ENCODE measurements around the gene EXOG. TPM values are rescaled to one million over a fixed set of nuclear protein-coding genes. Genes with fewer than 3 reads are reported as not detected.

Gene EXOG
- total and polyA plus RNA-seq, 2 of the 13 experiments (the other 11 are each of a cell fraction or from before 2014, with no cell fraction given) = 5.5 to 9.5 TPM

DNA sequence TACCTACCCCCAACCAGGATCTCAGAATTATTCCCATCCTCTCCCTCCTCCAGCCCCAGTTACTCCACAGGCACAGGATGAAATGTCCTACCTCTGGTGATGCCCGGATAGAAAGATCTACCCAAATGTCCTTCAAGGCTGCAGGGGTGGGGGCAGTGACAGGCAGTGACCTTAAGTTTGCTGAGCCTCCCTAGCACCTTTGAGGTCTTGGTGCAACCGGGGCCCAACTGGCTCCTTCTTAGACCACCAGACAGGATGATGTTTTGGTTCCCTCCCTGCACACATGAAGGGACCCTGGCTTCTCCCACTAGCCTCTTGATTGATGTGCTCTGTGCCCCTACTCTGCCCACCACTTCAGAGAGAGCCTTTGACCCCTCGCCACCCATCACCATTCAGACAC is 36.4 kb downstream of the EXOG start:
- TF ChIP-seq USF2 (IDR thresholded peaks at IDR 0.05; ENCODE audit: low read depth, low read length) = no peak
- no peak for TF ChIP-seq USF2 (CRISPR knock-in tag; IDR thresholded peaks at IDR 0.05; ENCODE audit: borderline replicate concordance)
- TF ChIP-seq FLYWCH1 (CRISPR knock-in tag; IDR thresholded peaks at IDR 0.05) = no peak
- TF ChIP-seq ZBTB7A (CRISPR knock-in tag; IDR thresholded peaks at IDR 0.05) = no peak
- TF ChIP-seq RARA (CRISPR knock-in tag; IDR thresholded peaks at IDR 0.05) = no peak
- TF ChIP-seq MYPOP (CRISPR knock-in tag; IDR thresholded peaks at IDR 0.05) = no peak
- TF ChIP-seq, protein P1, sequence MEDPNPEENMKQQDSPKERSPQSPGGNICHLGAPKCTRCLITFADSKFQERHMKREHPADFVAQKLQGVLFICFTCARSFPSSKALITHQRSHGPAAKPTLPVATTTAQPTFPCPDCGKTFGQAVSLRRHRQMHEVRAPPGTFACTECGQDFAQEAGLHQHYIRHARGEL (CRISPR knock-in tag; IDR thresholded peaks at IDR 0.05) = no peak
- TF ChIP-seq NCOA2 (CRISPR knock-in tag; IDR thresholded peaks at IDR 0.05) = no peak
- TF ChIP-seq U2AF1 (optimal IDR thresholded peaks at IDR 0.05; ENCODE audit: low read depth, low read length) = no peak
- no peak for TF ChIP-seq AGO2 (optimal IDR thresholded peaks at IDR 0.05; ENCODE audit: low read depth, low read length)
- TF ChIP-seq ZNF33A (CRISPR knock-in tag; IDR thresholded peaks at IDR 0.05; ENCODE audit: borderline replicate concordance) = no peak
- TF ChIP-seq AKAP8 (CRISPR knock-in tag; IDR thresholded peaks at IDR 0.05) = no peak
- no peak for TF ChIP-seq CC2D1A (CRISPR knock-in tag; IDR thresholded peaks at IDR 0.05)
- TF ChIP-seq CREB1 (IDR thresholded peaks at IDR 0.05) = no peak
- TF ChIP-seq CREB1 (CRISPR knock-in tag; IDR thresholded peaks at IDR 0.05) = no peak
- no peak for TF ChIP-seq XRCC5 (optimal IDR thresholded peaks at IDR 0.05; ENCODE audit: low read length)
- TF ChIP-seq FOXP4 (CRISPR knock-in tag; IDR thresholded peaks at IDR 0.05) = no peak
- no peak for TF ChIP-seq ZNF501 (CRISPR knock-in tag; IDR thresholded peaks at IDR 0.05)

More for the DNA sequence above, 36.4 kb downstream of the EXOG start:
- no peaks in the 10 kb centered on the region for H3K9me3 ChIP-seq (ENCODE audit: low read length)
- H3K4me1 ChIP-seq (ENCODE audit: insufficient read depth, low read length) = no peaks in the 10 kb centered on the region
- WGBS (ENCODE audit: low lambda C conversion rate) = 73% methylated on average over 3 of the region's 3 CpGs
- no TSS peak for BruUV-seq (replicated peaks)
- DNase-seq (ENCODE audit: low spot score) (no peak), FAIRE-seq (no peak), ATAC-seq (no peak)
- H3K79me2 ChIP-seq (ENCODE audit: insufficient read depth, low read length) = no peaks in the 10 kb centered on the region
- intact Hi-C loops (cut with micrococcal nuclease; ENCODE audit: unreplicated experiment) = no loop called here
- ChIA-PET CTCF (ENCODE audit: low intra/inter-chr PET ratio, low total read pairs) (no interaction called here), POLR2A (no interaction called here)
- H3K4me2 ChIP-seq (ENCODE audit: low read depth, low read length) = no peak overlapping the region
- H3K27me3 ChIP-seq (ENCODE audit: control insufficient read depth in 1 of 2, insufficient read depth in 2 of 2, low read length in 2 of 2) = no peaks in the 10 kb centered on the region
- H3K4me3 ChIP-seq (replicated peaks in 1 of 3; ENCODE audit: insufficient read depth in 1 of 3, low read depth in 2 of 3, low read length in 3 of 3) = no peak overlapping the region
- no peaks in the 10 kb centered on the region for H3K36me3 ChIP-seq (replicated peaks in 1 of 2; ENCODE audit: control insufficient read depth in 1 of 2, insufficient read depth in 2 of 2, low read length in 2 of 2)
- no peak overlapping the region for H2AFZ ChIP-seq (ENCODE audit: low read length)
- H3K9ac ChIP-seq (ENCODE audit: insufficient read depth, low read depth, low read length) = no peak overlapping the region
- in situ Hi-C loops (cut with HindIII; ENCODE audit: extremely low pct_ligation_motif_present, low pct_unique_long_range_greater_than_20kb) = loop anchor here (5.0 kb wide), 1 partner anchor 115 kb away; the partner anchor contains the start of gene SCN5A
- H4K20me1 ChIP-seq (ENCODE audit: insufficient read depth, low read length) = no peaks in the 10 kb centered on the region
- no peak overlapping the region for H3K27ac ChIP-seq (ENCODE audit: extremely low read length, insufficient read depth, low read length)
